GM21367 (cell line): Measurements from ENCODE around the gene PPA2.
A peak's percentile ranks its signal among the peaks of the same experiment; 100 is the strongest.
"Not testable (repeated sequence)": the region's sequence is repeated elsewhere in the genome, so short reads cannot be mapped to it uniquely, and the experiment has no call there.

ENCODE experiments used
- ATAC-seq: cut with Tn5 transposase; IDR thresholded peaks from one replicate; pipeline ENCODE4 v1.9.1; 2021; ENCODE audit not compliant: unreplicated experiment

Gene PPA2

GRCh38 chr4:105473324-105474098 lies at the start of gene PPA2:
PPA2 (minus strand) TSS chr4:105474062; CDS start chr4:105474050, 12 bp downstream.
- peak; percentile 80 for ATAC-seq

DNA sequence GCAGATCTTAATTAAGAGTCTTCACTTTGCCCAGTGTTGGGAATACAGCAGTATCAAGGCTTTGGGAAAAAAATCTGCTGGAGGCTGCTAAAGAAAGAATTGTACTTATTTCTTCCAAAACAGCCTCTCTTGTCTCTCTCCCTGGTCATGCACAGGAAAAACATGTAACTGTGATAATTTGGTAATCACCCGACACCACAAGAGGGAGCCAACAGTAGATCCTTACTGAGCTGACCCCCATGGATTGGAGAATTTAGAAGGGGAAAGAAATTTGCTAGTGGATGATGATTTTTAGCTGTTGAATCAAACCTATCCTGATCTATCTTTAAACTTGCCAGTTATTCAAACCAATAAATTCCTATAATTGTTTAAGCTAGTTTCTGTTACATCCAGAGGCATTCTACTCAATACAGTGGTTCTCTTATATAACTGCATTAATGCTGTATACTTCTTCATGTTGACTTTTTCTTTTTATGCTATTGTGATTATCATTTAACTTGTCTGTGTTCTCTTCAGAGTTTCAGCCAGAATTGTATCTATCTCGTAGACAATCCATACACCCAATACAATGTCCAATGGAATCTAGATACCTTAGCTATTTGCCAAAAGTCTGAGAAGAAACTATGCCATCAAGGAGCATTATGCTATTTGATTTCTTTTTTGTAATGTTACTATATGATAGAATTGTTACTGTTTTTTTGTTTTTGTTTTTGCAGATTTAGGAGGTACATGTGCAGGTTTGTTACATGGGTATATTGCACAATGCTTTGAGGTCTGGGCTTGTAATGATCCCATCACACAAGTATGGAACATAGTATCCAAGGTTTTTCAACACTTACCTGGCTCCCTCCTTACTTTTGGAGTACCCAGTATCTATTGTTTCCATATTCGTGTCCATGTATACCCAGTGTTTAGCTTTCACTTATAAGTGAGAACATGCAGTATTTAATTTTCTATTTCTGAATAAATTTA lies 47.2 kb upstream of the PPA2 start:
- peak; percentile 84 for ATAC-seq

DNA sequence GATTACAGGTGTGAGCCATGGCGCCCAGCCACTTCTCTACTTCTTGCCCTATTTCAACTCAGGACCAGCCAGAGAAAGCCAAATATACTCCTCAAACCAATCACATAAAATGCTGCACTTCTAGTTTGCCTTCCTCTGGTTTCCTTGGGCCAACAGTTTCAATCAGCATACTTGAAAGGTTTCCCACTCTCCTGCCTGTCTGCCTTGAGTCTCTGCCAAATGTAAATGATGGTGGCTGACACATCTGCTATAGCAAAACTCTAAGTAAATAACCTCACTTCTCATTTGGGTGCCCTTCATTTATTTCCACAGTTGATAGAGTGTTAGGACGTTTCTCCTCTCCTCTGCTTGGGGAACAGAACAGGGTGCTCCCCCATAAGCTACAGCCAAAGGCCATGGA lies 36.4 kb upstream of the PPA2 start:
- no peak for ATAC-seq

- ATAC-seq, result no peak
Measured at GRCh38 chr4:105509714-105510113, 35.9 kb upstream of the PPA2 start.

DNA sequence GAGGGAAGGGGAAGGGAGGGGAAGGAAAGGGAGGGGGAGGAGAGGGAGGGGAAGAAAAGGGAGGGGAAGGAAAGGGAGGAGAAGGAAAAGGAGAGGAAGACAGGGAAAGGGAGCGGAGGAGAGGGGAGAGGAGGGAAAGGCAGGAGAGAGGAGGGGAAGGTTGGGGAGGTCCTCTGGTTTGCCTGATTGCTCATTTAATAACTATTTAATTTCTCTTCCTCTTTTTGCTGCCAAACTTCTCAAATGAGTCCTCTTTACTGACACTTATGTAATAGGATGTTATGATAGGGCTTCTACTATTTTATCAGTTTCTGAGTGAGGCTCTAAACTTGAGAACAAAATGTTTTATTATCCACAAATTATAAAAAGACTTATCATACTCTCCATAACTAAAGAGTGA lies 35.4 kb upstream of the PPA2 start:
- ATAC-seq, result peak; percentile 92

GRCh38 chr4:105504744-105505143 lies 30.9 kb upstream of the PPA2 start:
- ATAC-seq, result no peak

- ATAC-seq, result no peak
Measured at GRCh38 chr4:105503484-105503883, 29.6 kb upstream of the PPA2 start.

DNA sequence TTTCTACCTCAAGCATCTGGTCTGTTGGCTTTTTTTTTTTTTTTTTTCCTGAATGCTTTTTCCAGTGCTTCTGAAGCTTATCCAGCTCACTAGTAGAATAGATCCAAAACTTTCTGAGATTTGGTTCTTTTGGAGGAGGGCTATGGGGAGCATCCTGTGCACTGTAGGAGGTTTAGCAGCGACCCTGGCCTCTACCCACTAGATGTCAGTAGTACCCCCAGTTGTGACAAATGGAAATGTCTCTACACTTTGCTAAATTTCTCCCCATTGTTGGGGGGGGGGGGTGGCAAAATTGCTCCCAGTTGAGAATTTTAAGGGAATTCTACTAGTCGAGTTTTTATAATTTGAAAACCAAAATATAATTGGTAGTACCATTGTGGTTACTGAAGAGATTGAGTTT lies 23.0 kb upstream of the PPA2 start:
- ATAC-seq, result no peak

DNA sequence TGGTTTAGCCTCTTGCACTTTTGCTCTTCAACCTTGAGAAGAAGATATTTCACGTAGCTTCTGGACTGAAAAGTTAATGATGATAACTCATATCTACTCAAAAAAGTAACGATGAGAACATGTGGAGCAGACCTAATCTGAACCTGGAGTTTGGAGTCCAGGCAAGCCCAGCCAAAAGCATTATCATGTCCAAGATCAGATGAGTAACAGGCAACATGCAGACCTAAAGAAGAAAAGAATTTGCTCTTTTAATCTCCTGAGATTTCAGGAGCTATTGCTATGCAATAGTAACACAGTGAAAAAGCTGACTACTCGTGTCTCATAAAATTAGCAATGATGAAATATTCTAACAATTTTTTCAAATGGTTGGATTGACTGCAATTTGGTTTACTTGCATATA lies 21.8 kb upstream of the PPA2 start:
- no peak for ATAC-seq

- ATAC-seq, result no peak
Measured at GRCh38 chr4:105490523-105490922, 16.7 kb upstream of the PPA2 start.

GRCh38 chr4:105483840-105484239 lies 10.0 kb upstream of the PPA2 start:
- ATAC-seq, result no peak

GRCh38 chr4:105474099-105474518 lies 247 bp upstream of the PPA2 start:
- peak; percentile 0 for ATAC-seq

GRCh38 chr4:105472871-105473323 lies 965 bp downstream of the PPA2 start:
- ATAC-seq, result peak; percentile 27

DNA sequence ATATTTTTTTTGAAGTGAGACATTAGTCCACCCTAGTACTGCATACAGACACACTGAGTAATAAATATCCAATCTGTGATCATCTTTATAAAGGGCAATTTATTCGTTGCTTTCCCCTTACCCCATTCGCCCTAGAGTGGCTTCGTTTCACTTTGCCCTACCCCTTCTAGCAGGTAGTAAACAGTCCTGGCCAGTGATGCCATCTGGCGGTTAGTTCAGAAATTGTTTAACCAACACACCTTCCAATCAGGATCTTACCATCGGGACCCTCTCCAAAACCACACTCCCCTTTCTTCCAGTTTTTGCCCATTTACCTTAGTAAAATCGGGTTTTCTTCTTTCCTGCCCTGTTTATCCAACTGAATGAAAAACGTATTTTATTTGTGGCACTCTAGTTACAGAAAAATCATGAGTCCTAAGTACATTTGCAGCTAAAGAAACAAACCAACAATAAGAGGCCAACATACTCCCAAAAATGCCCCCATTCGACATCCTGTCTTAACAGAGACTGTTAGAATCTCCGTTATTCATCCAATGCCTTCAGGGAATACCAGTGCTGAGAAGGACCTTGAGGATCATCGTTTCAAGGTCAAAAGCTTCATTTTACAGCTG lies 2.2 kb downstream of the PPA2 start:
- ATAC-seq, result peak; percentile 33

- no peak for ATAC-seq
Measured at GRCh38 chr4:105470766-105471165, 3.1 kb downstream of the PPA2 start.

GRCh38 chr4:105469736-105470135 lies 4.1 kb downstream of the PPA2 start:
- no peak for ATAC-seq

DNA sequence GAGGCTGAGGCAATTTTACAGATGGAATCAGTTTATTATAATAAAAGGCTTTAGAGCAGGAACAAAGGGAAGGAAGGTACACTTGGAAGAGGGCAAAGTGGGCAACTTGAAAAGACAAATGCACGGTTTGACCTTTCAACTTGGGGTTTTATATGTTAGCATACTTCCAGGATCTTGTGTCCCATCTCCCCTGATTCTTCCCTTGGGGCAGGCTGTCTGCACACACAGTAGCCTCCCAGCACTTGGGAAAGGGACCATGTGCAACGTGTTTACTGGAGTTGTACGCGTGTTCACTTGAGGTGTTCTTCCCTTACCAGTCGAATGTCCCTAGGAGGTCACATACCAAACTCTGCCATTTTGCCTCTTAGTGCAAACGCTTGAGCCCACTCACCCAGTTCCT lies 7.3 kb downstream of the PPA2 start:
- no peak for ATAC-seq

DNA sequence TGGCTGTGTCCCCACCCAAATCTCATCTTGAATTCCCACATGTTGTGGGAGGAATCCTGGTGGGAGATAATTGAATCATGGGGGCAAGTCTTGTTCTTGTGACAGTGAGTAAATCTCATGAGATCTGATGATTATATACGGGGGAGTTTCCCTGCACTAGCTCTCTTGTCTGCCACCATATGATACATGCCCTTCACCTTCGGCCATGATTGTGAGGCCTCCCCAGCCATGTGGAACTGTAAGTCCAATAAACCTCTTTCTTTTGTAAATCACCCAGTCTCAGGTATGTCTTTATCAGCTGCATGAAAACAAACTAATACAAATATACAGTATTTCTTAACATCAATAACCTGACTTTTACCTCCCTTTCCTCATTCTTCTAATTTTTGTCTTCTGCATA lies 9.3 kb downstream of the PPA2 start:
- not testable (repeated sequence) for ATAC-seq

GRCh38 chr4:105462576-105462975 lies 11.3 kb downstream of the PPA2 start:
- no peak for ATAC-seq

GRCh38 chr4:105461621-105462382 lies 12.1 kb downstream of the PPA2 start:
- ATAC-seq, result no peak

DNA sequence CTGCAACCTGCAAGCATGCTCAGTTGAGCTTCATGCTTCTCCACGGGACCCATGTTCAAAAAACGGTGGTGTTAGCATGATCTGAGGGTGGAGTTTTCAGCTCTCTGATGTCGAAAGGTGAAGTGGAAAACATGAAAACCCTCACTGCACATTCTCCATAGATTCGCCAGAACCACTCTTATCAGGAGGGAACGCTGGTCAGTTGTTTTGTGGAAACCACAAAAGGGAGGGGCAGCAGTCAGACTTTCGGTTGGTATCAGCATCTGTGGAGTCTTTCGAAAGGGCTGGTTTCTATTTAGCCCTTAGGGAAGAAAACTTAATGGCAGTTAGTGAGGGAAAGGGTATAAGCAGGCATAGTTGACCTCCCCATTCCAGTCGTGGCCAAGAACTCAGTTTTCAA lies 12.6 kb downstream of the PPA2 start:
- ATAC-seq, result peak; percentile 74
